IMR-90 (cell line): Measurements from ENCODE around the gene COPA. TPM values are rescaled to one million over a fixed set of nuclear protein-coding genes. Genes with fewer than 3 reads are reported as not detected.

Experiments used
- ATAC-seq: fragments of 200-7000 bp; cut with Tn5 transposase; 2 replicates; pipeline ENCODE4 v1.9.1; 2020; ENCODE audit warnings: low read depth, mild to moderate bottlenecking, moderate library complexity
- BruUV-seq: library from RNA; stranded (reverse); fragments of 400-500 nt; replicated peaks from 2 replicates; lab custom pipeline; 2021; lab: Mats Ljungman, UMichigan
- CTCF ChIA-PET: fragments of 300-600 bp; formaldehyde crosslinking; extraction: SDS; loops from one replicate; lab custom pipeline; 2021; ENCODE audit warnings: antibody characterized with exemption; lab: Yijun Ruan, JAX
- POLR2A ChIA-PET: fragments of 300-600 bp; sonication (Branson Sonifier 250); formaldehyde crosslinking; loops from one replicate; lab custom pipeline; 2022; ENCODE audit warnings: antibody characterized with exemption; ENCODE audit not compliant: unreplicated experiment; lab: Charles Lee
- DNase-seq: peaks from one replicate; pipeline ENCODE4 v3.0.0; 2013
- H2AFZ ChIP-seq: replicated peaks from 2 replicates; pipeline ENCODE3; 2013; ENCODE audit warnings: low read length, mild to moderate bottlenecking; ENCODE audit not compliant: poor library complexity
- H2AK5ac ChIP-seq: 2 replicates; pipeline ENCODE4 v1.6.1; 2013; ENCODE audit warnings: low read depth, low read length, inconsistent platforms
- H2AK9ac ChIP-seq: replicated peaks from 2 replicates; pipeline ENCODE3; 2013; ENCODE audit warnings: mild to moderate bottlenecking, low read depth, low read length, moderate library complexity; ENCODE audit not compliant: poor library complexity
- H2BK120ac ChIP-seq: 2 replicates; pipeline ENCODE4 v1.6.1; 2013; ENCODE audit warnings: low read depth, low read length, inconsistent platforms
- H2BK15ac ChIP-seq: 3 replicates; pipeline ENCODE4 v1.6.1; 2013; ENCODE audit warnings: low read depth, low read length, inconsistent platforms
- H2BK20ac ChIP-seq: 2 replicates; pipeline ENCODE4 v1.6.1; 2013; ENCODE audit warnings: low read depth, mild to moderate bottlenecking, inconsistent platforms, low read length, moderate library complexity
- H2BK5ac ChIP-seq: 2 replicates; pipeline ENCODE4 v1.6.1; 2013; ENCODE audit warnings: mild to moderate bottlenecking, low read depth, low read length, inconsistent platforms; ENCODE audit not compliant: poor library complexity, severe bottlenecking
- H3K14ac ChIP-seq: replicated peaks from 2 replicates; pipeline ENCODE4 v1.6.1; 2013; ENCODE audit warnings: low read depth, low read length, inconsistent platforms
- H3K18ac ChIP-seq: 2 replicates; pipeline ENCODE4 v1.6.1; 2013; ENCODE audit warnings: low read depth, low read length, control low read depth
- H3K23ac ChIP-seq: 2 replicates; pipeline ENCODE4 v1.6.1; 2013; ENCODE audit warnings: low read depth, low read length, inconsistent platforms
- H3K27ac ChIP-seq: 2 replicates; pipeline ENCODE4 v1.5.1; 2013; ENCODE audit warnings: mild to moderate bottlenecking, control low read depth, low read length; ENCODE audit not compliant: insufficient read depth
- H3K27me3 ChIP-seq: 2 replicates; pipeline ENCODE4 v1.6.1; 2013; ENCODE audit warnings: low read length; ENCODE audit not compliant: control insufficient read depth, insufficient read depth
- H3K36me3 ChIP-seq: 2 replicates; pipeline ENCODE4 v1.6.1; 2013; ENCODE audit warnings: low read length, mixed read lengths; ENCODE audit not compliant: control insufficient read depth, insufficient read depth
- H3K4ac ChIP-seq: 2 replicates; pipeline ENCODE4 v1.6.1; 2013; ENCODE audit warnings: low read depth, low read length, inconsistent platforms
- H3K4me1 ChIP-seq: 2 replicates; pipeline ENCODE4 v1.6.1; 2013; ENCODE audit warnings: low read length, mixed read lengths; ENCODE audit not compliant: control insufficient read depth, insufficient read depth
- H3K4me2 ChIP-seq: 2 replicates; pipeline ENCODE4 v1.6.1; 2013; ENCODE audit warnings: low read depth, mild to moderate bottlenecking, control low read depth, low read length, moderate library complexity
- H3K4me3 ChIP-seq: 2 replicates; pipeline ENCODE4 v1.5.1; 2013; ENCODE audit warnings: low read depth, mild to moderate bottlenecking, control low read depth, low read length, moderate library complexity; ENCODE audit not compliant: insufficient read depth
- H3K56ac ChIP-seq: 2 replicates; pipeline ENCODE4 v1.6.1; 2013; ENCODE audit warnings: low read length, inconsistent platforms; ENCODE audit not compliant: insufficient read depth; ENCODE audit errors: extremely low read depth
- H3K79me1 ChIP-seq, 2 experiments: 2 replicates each; pipeline ENCODE4 v1.6.1; 2013; ENCODE audit warnings: low read length in 2 of 2, inconsistent platforms in 1 of 2, low read depth in 1 of 2
- H3K9ac ChIP-seq: 2 replicates; pipeline ENCODE4 v1.6.1; 2013; ENCODE audit warnings: low read depth, low read length, control low read depth
- H3K9me1 ChIP-seq: 2 replicates; pipeline ENCODE4 v1.6.1; 2013; ENCODE audit warnings: low read length, inconsistent platforms; ENCODE audit not compliant: insufficient read depth
- H3K9me3 ChIP-seq: 2 replicates; pipeline ENCODE4 v1.6.1; 2013; ENCODE audit warnings: low read length; ENCODE audit not compliant: control insufficient read depth, insufficient read depth
- H4K20me1 ChIP-seq: 2 replicates; pipeline ENCODE4 v1.6.1; 2013; ENCODE audit warnings: low read length, inconsistent platforms; ENCODE audit not compliant: insufficient read depth
- H4K5ac ChIP-seq: 2 replicates; pipeline ENCODE4 v1.6.1; 2013; ENCODE audit warnings: mild to moderate bottlenecking, low read depth, low read length, control low read depth
- H4K8ac ChIP-seq, 2 experiments: 2 replicates each; pipeline ENCODE4 v1.6.1; 2013; ENCODE audit warnings: low read depth in 2 of 2, low read length in 2 of 2, control low read depth in 1 of 2, inconsistent platforms in 1 of 2
- H4K91ac ChIP-seq: 2 replicates; pipeline ENCODE4 v1.6.1; 2013; ENCODE audit warnings: low read depth, low read length, inconsistent platforms; ENCODE audit not compliant: insufficient read depth
- MAZ ChIP-seq: IDR thresholded peaks from 2 replicates; pipeline ENCODE4 v1.6.1; 2012; ENCODE audit warnings: low read depth, mild to moderate bottlenecking, low read length, improper control_type of control experiment, moderate library complexity, borderline replicate concordance
- MXI1 ChIP-seq: IDR thresholded peaks from 2 replicates; pipeline ENCODE4 v1.6.1; 2012; ENCODE audit warnings: low read depth, mild to moderate bottlenecking, low read length, moderate library complexity, borderline replicate concordance
- NFE2L2 ChIP-seq: fragments of 150-350 bp; IDR thresholded peaks from 2 replicates; pipeline ENCODE4 v1.6.1; 2016; ENCODE audit warnings: low read depth, mild to moderate bottlenecking, low read length
- POLR2A ChIP-seq: IDR thresholded peaks from 2 replicates; pipeline ENCODE4 v1.6.1; 2012; ENCODE audit warnings: mild to moderate bottlenecking, low read depth, low read length
- RFX5 ChIP-seq: IDR thresholded peaks from 2 replicates; pipeline ENCODE4 v1.8.0; 2012; ENCODE audit warnings: low read depth, mild to moderate bottlenecking, low read length, moderate library complexity
- USF2 ChIP-seq: fragments of 150-350 bp; IDR thresholded peaks from 2 replicates; pipeline ENCODE4 v1.6.1; 2017; ENCODE audit warnings: mild to moderate bottlenecking, antibody characterized with exemption, low read length, low read depth
- WGBS, 2 experiments: methylation state at CpG; one replicate each; pipeline versions ENCODE4 v1.1.5 to v1.1.7; 2013; ENCODE audit warnings: missing lambda C conversion rate in 2 of 2; ENCODE audit not compliant: insufficient read length in 1 of 2; ENCODE audit errors: extremely low coverage in 2 of 2; 5-methylcytosine and 5-hydroxymethylcytosine counted together
- dilution Hi-C: fragments of 300-500 bp; cut with HindIII; formaldehyde crosslinking; loops from one replicate; pipeline ENCODE4 v1.14.3; 2018; ENCODE audit warnings: low sequenced_read_pairs; ENCODE audit not compliant: unreplicated experiment
- in situ Hi-C: fragments of 300-500 bp; cut with MboI; formaldehyde crosslinking; loops from 3 replicates; pipeline ENCODE4 v1.14.3; 2019; ENCODE audit warnings: low sequenced_read_pairs, inconsistent platforms, mixed read lengths
- intact Hi-C: fragments of 100-400 bp; cut with micrococcal nuclease; formaldehyde crosslinking; loops from 2 replicates; pipeline ENCODE4 v1.10.0; 2022
- polyA plus RNA-seq, 3 experiments: library from polyadenylated mRNA; depleted of rRNA; stranded (reverse); fragments of >200 nt; gene quantifications; 2 replicates each; pipeline ENCODE4 v1.2.3, GENCODE V29; 2012; ENCODE audit warnings: low replicate concordance in 1 of 3
- total RNA-seq: library from RNA; depleted of rRNA; stranded (reverse); fragments of >200 nt; gene quantifications from 2 replicates; pipeline ENCODE4 v1.2.3, GENCODE V29; 2012

The COPA gene
- total and polyA plus RNA-seq, 2 of the 4 experiments (the other 2 are of a cell fraction) = 204 to 436 TPM

GRCh38 chr1:160284782-160285344 lies 58.2 kb downstream of the COPA start, which contains the start of gene PEX19:
Gene PEX19 (minus strand): TSS chr1:160285133. CDS start chr1:160285124, 9 bp downstream.
- Histone ChIP-seq H3K27ac (peak within 1 kb of the TSS; percentile 68), H3K9ac (peak within 1 kb of the TSS; percentile 81), H2BK20ac (no peak within 1 kb of the TSS), H2AFZ (peak within 1 kb of the TSS; percentile 88), H3K4ac (peak within 1 kb of the TSS; percentile 78), H3K36me3 (peaks cover 23% of the 10 kb centered on the region), H3K4me2 (peak within 1 kb of the TSS; percentile 56), H3K9me1 (peaks cover 4% of the 10 kb centered on the region), H2BK5ac (peak within 1 kb of the TSS; percentile 54), H2AK9ac (peak within 1 kb of the TSS; percentile 82), H4K91ac (peak within 1 kb of the TSS; percentile 68), H3K23ac (peak within 1 kb of the TSS; percentile 79), H3K9me3 (no peaks in the 10 kb centered on the region), H3K27me3 (no peaks in the 10 kb centered on the region), H3K56ac (peak within 1 kb of the TSS; percentile 83), H3K79me1 (peaks cover 15 to 28% of the 10 kb centered on the region in 2 experiments), H4K5ac (peak within 1 kb of the TSS; percentile 0; the same call in 1 of the 2 replicates), H4K8ac (peak within 1 kb of the TSS; percentile 53 to 85), H4K20me1 (no peaks in the 10 kb centered on the region; the same call in 1 of the 2 replicates), H3K4me3 (peak within 1 kb of the TSS; percentile 59), H3K14ac (peak within 1 kb of the TSS; percentile 50), H2AK5ac (peak within 1 kb of the TSS; percentile 46), H2BK15ac (no peak within 1 kb of the TSS), H3K18ac (0 out of 2 replicates have a peak within 1 kb of the TSS, but pooled peaks have one; percentile 7), H2BK120ac (peak within 1 kb of the TSS; percentile 31; the same call in 1 of the 2 replicates), H3K4me1 (peaks cover 3% of the 10 kb centered on the region; the same call in 1 of the 2 replicates)
- TF ChIP-seq NFE2L2 (no peak), MAZ (peak; percentile 71; the same call in 1 of the 2 replicates), RFX5 (no peak), POLR2A (0 out of 2 replicates have a peak, but pooled peaks have one; percentile 31), USF2 (0 out of 2 replicates have a peak, but pooled peaks have one; percentile 2), MXI1 (peak; percentile 84)
- 0% methylated on average over 3 of the region's 27 CpGs; no CpG with 5 or more reads in 1 of the 2 experiments for WGBS, 2 experiments
- intact Hi-C loops = loop anchor here (1.0 to 2.0 kb wide), 2 partner anchors 23 to 92 kb away; partner anchors contain the start of gene DCAF8
- DNase-seq = peak; percentile 94
- in situ Hi-C loops = no loop called here
- CTCF ChIA-PET = interaction anchor here (0.6 to 1.4 kb wide), 4 partner anchors 20 to 199 kb away, joined by 3 to 6 read pairs (median 4); no protein-coding TSS in a partner anchor
- no TSS peak for BruUV-seq
- ATAC-seq = peak; percentile 99
- POLR2A ChIA-PET = interaction anchor here (1.6 kb wide), 1 partner anchor 9 kb away, joined by 3 read pairs; no protein-coding TSS in a partner anchor
- dilution Hi-C loops = no loop called here
